Activated gamma-delta T cell treated with anti-CD3 and anti-CD28 coated beads, Interleukin-2, amount 50 U/mL, for 16 hours (primary cell): ENCODE results near the gene KDM6B.

Experiments
- DNase-seq: peaks from one replicate; pipeline ENCODE4 v3.0.0-alpha.2; 2020; ENCODE audit warnings: low read depth

Gene KDM6B

GRCh38 chr17:7820231-7820630, 13.8 kb upstream of the KDM6B start:
- no peak for DNase-seq

GRCh38 chr17:7822126-7822525, 11.9 kb upstream of the KDM6B start:
- DNase-seq = no peak

GRCh38 chr17:7823581-7824001, 10.4 kb upstream of the KDM6B start:
- DNase-seq = no peak

GRCh38 chr17:7824021-7824924, 9.7 kb upstream of the KDM6B start:
- DNase-seq = no peak

- DNase-seq = no peak
Observed at GRCh38 chr17:7825206-7825990, 8.6 kb upstream of the KDM6B start.

- no peak for DNase-seq
Observed at GRCh38 chr17:7830616-7831015, 3.4 kb upstream of the KDM6B start.

- no peak for DNase-seq
Observed at GRCh38 chr17:7831233-7831632, 2.8 kb upstream of the KDM6B start.

GRCh38 chr17:7832431-7832830, 1.6 kb upstream of the KDM6B start:
- DNase-seq = no peak

GRCh38 chr17:7833011-7833794, 814 bp upstream of the KDM6B start:
- no peak for DNase-seq

GRCh38 chr17:7834542-7834956, 532 bp downstream of the KDM6B start:
- peak; percentile 46 for DNase-seq

- DNase-seq = peak; percentile 76
Observed at GRCh38 chr17:7834957-7835813, 1.2 kb downstream of the KDM6B start.

- DNase-seq = no peak
Observed at GRCh38 chr17:7835814-7836595, 2.0 kb downstream of the KDM6B start.

GRCh38 chr17:7836596-7837407, 2.8 kb downstream of the KDM6B start:
- no peak for DNase-seq

GRCh38 chr17:7837408-7838088, 3.5 kb downstream of the KDM6B start:
- no peak for DNase-seq

GRCh38 chr17:7838090-7839075, 4.4 kb downstream of the KDM6B start:
- no peak for DNase-seq

GRCh38 chr17:7839190-7839875, 5.3 kb downstream of the KDM6B start:
- DNase-seq = no peak

GRCh38 chr17:7839876-7840261, 5.9 kb downstream of the KDM6B start:
- DNase-seq = no peak
